ENCODE results near the gene ITM2C. TPM values are rescaled to one million over a fixed set of nuclear protein-coding genes. Genes with fewer than 3 reads are reported as not detected.
A peak's percentile ranks its signal among the peaks of the same experiment; 100 is the strongest.

The ITM2C gene
- total and polyA plus RNA-seq, 2 of the 13 experiments (the other 11 are each of a cell fraction or from before 2014, with no cell fraction given), result 70.5 to 270 TPM

GRCh38 chr2:230847883-230848388 is 16.8 kb upstream of the ITM2C start (continued):
- no peak for TF ChIP-seq SP140L (CRISPR knock-in tag; IDR thresholded peaks at IDR 0.05; ENCODE audit: borderline replicate concordance)
- TF ChIP-seq, protein P1, sequence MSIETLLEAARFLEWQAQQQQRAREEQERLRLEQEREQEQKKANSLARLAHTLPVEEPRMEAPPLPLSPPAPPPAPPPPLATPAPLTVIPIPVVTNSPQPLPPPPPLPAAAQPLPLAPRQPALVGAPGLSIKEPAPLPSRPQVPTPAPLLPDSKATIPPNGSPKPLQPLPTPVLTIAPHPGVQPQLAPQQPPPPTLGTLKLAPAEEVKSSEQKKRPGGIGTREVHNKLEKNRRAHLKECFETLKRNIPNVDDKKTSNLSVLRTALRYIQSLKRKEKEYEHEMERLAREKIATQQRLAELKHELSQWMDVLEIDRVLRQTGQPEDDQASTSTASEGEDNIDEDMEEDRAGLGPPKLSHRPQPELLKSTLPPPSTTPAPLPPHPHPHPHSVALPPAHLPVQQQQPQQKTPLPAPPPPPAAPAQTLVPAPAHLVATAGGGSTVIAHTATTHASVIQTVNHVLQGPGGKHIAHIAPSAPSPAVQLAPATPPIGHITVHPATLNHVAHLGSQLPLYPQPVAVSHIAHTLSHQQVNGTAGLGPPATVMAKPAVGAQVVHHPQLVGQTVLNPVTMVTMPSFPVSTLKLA (IDR thresholded peaks at IDR 0.05), result no peak
- TF ChIP-seq ZNF232 (CRISPR knock-in tag; IDR thresholded peaks at IDR 0.05; ENCODE audit: borderline replicate concordance), result peak; percentile 78; the same call in 1 of the 2 replicates
- no peak for TF ChIP-seq ZBTB3 (CRISPR knock-in tag; IDR thresholded peaks at IDR 0.05; ENCODE audit: borderline replicate concordance, low read depth)
- no peak for TF ChIP-seq NR2F1 (CRISPR knock-in tag; IDR thresholded peaks at IDR 0.05)
- no peak for TF ChIP-seq SKI (IDR thresholded peaks at IDR 0.05; ENCODE audit: partially characterized antibody)
- 0 out of 2 replicates have a peak, but pooled peaks have one; percentile 44 for TF ChIP-seq ZFP37 (CRISPR knock-in tag; IDR thresholded peaks at IDR 0.05; ENCODE audit: borderline replicate concordance)
- TF ChIP-seq MLX (CRISPR knock-in tag; IDR thresholded peaks at IDR 0.05), result no peak
- TF ChIP-seq SRY (CRISPR knock-in tag; IDR thresholded peaks at IDR 0.05), result no peak
- TF ChIP-seq TEAD2 (CRISPR knock-in tag; IDR thresholded peaks at IDR 0.05), result no peak
- TF ChIP-seq, protein P2, sequence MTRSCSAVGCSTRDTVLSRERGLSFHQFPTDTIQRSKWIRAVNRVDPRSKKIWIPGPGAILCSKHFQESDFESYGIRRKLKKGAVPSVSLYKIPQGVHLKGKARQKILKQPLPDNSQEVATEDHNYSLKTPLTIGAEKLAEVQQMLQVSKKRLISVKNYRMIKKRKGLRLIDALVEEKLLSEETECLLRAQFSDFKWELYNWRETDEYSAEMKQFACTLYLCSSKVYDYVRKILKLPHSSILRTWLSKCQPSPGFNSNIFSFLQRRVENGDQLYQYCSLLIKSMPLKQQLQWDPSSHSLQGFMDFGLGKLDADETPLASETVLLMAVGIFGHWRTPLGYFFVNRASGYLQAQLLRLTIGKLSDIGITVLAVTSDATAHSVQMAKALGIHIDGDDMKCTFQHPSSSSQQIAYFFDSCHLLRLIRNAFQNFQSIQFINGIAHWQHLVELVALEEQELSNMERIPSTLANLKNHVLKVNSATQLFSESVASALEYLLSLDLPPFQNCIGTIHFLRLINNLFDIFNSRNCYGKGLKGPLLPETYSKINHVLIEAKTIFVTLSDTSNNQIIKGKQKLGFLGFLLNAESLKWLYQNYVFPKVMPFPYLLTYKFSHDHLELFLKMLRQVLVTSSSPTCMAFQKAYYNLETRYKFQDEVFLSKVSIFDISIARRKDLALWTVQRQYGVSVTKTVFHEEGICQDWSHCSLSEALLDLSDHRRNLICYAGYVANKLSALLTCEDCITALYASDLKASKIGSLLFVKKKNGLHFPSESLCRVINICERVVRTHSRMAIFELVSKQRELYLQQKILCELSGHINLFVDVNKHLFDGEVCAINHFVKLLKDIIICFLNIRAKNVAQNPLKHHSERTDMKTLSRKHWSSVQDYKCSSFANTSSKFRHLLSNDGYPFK (CRISPR knock-in tag; IDR thresholded peaks at IDR 0.05; ENCODE audit: borderline replicate concordance), result peak; percentile 43; the same call in 1 of the 2 replicates
- TF ChIP-seq ZNF614 (CRISPR knock-in tag; IDR thresholded peaks at IDR 0.05; ENCODE audit: borderline replicate concordance), result no peak
- TF ChIP-seq GATAD2A (CRISPR knock-in tag; IDR thresholded peaks at IDR 0.05), result peak; percentile 61; the same call in 1 of the 2 replicates
- TF ChIP-seq ZNF225 (CRISPR knock-in tag; IDR thresholded peaks at IDR 0.05), result no peak
- no peak for TF ChIP-seq RNF219 (CRISPR knock-in tag; IDR thresholded peaks at IDR 0.05)
- TF ChIP-seq ZNF772 (CRISPR knock-in tag; IDR thresholded peaks at IDR 0.05), result no peak
- no peak for TF ChIP-seq FOXK2 (IDR thresholded peaks at IDR 0.05)
- TF ChIP-seq FOXP1 (IDR thresholded peaks at IDR 0.05), result no peak
- no peak for TF ChIP-seq FOXP1 (CRISPR knock-in tag; IDR thresholded peaks at IDR 0.05)
- peak; percentile 62; the same call in 1 of the 2 replicates for TF ChIP-seq ZBTB4 (CRISPR knock-in tag; IDR thresholded peaks at IDR 0.05; ENCODE audit: borderline replicate concordance)
- TF ChIP-seq SIX4 (CRISPR knock-in tag; IDR thresholded peaks at IDR 0.05), result no peak
